ENCODE measurements around the gene SRGN.

GRCh38 chr10:69087590-69088470 lies at the start of gene SRGN:
- TF ChIP-seq CTCF (IDR thresholded peaks at IDR 0.05) (no peak), POLR2A (IDR thresholded peaks at IDR 0.05) (peak; percentile 71 to 74)

All from adrenal gland (tissue), 5 donors.